Hypothalamus (tissue), 51 donors: ENCODE measurements around the gene MLF2.

Source experiments
- DNase-seq, 51 donors: peaks; one replicate each; lab custom pipeline; 2025; lab: John Stamatoyannopoulos, UW

Gene MLF2

DNA sequence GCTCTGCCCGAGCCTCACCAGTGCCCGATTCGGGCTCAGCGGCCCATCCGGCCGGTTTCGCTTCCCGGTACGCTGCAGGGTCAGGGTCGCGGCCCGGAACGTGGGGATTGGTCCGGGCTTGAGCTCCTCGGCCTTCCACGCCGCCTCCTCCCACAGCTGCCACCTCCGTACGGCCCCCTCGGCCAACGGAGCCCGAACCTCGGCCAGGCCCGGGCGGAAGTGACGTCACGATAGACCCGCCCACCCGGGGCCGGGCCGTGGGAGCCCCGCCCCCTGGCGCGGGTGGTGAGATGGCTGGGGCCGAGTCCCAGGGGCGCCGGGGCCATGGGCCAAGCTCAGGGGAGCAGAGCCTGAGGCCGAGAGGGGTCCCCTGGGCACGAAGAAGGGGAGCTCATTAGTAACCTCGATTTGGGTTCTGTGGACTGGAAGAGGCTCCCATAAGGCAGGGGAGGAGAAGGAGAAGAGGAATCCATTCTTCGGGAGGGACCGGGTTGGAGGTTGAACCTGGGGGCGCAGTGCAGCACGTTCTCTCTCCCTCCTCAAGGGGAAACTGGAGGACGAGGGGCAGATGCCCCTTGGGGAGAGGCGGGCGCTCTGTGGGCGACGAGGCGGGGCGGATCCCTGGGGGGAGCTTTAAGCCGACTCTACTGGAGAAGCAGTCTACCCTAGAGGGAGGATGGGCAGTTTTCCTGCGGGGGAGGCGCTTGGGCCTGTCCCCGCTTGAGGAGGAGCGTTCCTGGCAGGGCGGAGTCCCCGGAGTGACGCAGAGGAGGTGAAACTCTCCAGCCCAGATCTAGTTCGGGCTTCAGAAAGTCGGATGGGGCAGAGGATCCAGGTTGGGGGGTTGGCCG lies at the start of gene MLF2:
TSS of gene MLF2 (minus strand) at position 221 of the 851 bp plus-strand sequence. CDS start 807 bp downstream, outside the sequence.
- DNase-seq: peak; percentile 66 to 98 (median 94)

- no peak for DNase-seq
Observed at GRCh38 chr12:6799147-6799546, 46.2 kb upstream of the MLF2 start.

- no peak for DNase-seq
Observed at GRCh38 chr12:6796576-6796975, 43.6 kb upstream of the MLF2 start.

- DNase-seq: no peak
Observed at GRCh38 chr12:6795088-6795487, 42.1 kb upstream of the MLF2 start.

DNA sequence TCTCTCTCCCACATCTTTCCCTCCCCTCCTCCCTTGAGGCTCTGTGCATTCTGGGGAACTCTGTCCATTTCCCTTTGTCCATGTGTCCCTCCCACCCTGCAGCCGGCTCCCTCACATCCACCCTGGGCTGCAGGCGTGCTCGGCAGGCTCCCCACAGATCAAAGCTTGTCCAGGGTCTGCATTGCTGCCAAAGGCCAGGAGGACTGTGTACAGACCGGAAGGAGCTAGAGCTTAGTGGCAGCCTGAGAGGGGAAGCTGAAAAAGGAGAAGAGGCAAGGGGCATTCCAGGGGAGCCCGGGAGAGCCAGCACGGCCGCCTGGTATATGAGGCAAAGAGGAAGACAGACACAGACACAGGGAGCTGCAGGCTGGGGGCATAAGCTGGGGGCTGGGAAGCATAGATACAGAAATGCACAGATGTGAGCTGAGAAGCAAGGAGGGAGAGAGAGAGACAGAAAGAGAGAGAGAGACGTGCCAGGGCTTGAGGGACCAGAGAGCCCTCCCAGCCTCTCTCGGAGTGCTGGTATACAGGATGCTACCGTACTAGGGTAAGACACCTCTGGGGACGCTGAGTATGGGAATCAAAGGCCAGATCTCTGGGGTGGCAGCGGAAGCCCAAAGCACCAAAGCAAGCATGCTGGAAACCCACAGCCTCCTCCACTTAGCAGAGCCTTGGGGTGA lies 39.7 kb upstream of the MLF2 start:
- DNase-seq: peak in 18 of 51 donors; percentile 7 to 53 (median 22)

DNA sequence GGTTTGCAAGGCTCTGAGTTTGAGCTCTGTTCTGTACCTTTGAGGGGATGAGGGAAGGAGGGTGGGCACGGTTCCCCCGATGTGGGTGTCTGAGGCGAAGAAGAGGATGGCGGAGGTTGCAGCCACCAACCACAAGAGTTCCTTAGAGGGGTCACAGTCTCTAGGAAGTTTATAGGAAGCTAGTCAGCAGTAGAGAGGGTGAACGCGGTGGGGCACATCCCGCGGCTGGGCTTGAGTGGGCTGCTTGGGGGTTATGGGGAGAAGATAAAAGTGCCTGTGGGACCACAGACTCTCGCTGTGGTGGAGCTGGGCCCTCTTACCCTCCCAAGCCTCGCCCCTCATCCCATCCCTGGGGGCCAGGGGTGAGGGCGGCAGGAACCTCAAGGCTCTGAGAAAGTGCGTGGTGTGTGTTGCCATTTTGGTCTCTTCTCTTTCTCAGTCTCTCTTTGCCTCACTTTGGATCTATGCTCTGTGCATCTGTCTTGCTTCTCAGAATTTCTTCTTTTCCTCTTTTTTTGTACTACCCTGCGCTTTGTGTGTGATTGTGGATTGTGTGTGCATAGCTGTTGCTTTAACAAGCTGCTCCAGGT lies 39.1 kb upstream of the MLF2 start:
- DNase-seq: no peak

DNA sequence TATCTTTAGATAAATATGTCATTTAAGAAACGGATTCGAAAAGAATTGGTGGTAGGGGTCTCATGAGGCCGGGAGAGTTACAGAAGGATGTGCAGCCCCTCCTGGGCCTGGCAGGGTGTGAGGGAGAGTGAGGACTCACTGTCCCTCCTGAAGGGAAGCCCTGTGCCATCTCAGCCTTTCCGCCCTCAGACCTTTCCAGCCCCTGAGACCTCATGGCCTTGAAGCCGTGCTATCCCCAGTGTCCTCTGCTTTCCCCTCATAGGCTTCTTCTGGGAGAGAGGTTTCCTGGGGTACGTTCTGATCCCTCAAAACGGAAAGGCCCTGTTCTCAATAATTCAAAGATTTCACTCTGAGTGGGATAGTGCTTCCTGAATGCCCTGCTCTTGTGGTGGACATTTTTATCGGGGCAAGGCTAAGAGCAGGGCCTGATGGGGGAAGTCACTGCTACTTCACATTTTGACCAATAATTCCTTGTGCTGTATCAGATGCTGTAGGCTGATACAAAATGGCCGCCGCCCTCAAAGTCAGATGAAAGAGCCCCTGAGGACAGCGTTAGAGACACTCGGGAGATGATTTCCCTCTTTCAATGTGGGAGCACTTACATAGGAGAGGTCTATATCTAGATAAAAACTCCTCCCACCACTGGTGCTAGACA lies 37.7 kb upstream of the MLF2 start:
- DNase-seq: no peak

GRCh38 chr12:6788972-6789924 lies 36.3 kb upstream of the MLF2 start, which contains the start of gene CD4:
Gene CD4 (plus strand): TSS chr12:6789528. CDS start chr12:6800139, 10,611 bp downstream.
- peak in 19 of 51 donors; percentile 8 to 45 (median 24) for DNase-seq

DNA sequence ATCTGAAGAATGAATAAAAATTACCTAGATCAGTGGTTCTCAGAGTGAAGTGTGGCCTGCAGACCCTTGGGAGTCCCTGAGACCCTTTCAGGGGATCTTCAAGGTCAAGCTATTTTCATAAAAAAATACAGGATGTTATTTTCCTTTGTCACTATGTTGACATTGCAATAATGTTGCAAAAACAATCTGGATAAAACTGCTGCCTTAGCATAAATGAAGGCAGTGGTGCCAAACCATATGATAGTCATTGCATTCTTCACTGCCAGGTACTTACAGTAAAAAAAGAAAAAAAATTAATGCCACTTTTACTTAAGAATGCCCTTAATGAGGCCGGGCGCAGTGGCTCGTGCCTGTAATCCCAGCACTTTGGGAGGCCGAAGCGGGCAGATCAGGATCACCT lies 34.4 kb upstream of the MLF2 start:
- no peak for DNase-seq

DNA sequence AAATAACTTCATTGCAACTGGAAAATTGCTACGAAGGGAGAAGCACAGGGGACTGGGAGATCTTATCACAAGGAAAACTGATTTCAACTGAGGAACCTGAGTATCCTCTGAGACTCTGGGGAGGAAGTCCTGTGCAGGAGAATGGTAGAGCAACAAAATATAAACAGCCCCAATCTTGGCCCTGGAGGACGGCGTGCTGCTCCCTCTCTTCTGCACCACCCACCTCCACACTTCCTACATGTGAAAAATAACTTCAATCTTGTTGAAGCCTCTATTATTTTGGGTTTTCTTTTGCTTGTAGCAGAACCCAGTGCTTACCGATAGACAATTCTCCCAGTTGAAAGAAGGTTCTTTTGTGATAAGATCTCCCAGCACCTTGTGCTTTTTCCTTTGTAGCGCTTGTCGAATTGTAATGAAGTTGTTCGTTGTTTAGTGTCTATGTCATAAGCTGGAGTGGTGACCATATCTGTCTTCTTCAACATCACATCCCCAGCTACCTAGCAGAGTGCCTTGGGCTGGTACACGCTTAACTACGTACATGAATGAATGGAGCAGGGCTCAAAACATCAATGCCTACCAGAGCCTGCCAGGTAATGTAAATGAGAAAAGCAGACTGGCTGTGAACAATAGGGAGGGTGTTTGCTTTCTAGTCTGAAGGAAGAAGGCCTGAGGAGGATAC lies 33.6 kb upstream of the MLF2 start:
- DNase-seq: no peak

DNA sequence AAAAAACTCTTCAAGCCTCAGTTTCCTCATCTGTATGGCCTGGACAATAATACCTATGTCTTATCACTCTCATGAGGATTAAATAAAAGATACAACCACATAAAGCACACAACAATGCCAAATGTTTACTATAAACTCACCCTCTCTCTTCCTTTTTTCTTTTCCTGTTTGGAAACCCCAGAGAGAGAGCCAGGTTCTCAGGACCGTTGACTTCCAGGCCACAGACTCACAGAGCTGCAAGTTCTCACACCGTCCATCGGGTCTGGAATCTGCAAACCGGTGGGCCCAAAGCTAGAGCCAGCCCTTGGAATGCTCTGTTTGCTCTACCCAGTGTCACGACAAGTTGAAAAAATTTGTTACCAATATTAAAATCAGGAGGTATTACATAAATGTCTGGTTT lies 31.8 kb upstream of the MLF2 start:
- no peak for DNase-seq

DNA sequence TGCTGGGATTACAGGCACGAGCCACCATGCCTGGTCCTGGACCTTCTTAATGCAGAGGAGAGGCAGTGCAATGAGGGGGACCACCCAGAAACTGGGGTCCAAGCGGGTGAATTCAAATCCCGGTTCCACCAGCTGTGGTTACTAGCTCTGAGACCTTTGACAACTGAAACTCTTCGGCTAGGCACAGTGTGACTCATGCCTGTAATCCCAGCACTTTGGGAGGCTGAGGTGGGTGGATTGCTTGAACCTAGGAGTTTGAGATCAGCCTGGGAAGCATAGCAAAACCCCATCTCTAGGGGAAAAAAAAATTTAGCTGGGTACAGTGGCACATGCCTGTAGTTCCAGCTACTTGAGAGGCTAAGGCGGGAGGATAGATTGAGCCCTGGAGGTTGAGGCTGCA lies 31.4 kb upstream of the MLF2 start:
- DNase-seq: no peak

DNA sequence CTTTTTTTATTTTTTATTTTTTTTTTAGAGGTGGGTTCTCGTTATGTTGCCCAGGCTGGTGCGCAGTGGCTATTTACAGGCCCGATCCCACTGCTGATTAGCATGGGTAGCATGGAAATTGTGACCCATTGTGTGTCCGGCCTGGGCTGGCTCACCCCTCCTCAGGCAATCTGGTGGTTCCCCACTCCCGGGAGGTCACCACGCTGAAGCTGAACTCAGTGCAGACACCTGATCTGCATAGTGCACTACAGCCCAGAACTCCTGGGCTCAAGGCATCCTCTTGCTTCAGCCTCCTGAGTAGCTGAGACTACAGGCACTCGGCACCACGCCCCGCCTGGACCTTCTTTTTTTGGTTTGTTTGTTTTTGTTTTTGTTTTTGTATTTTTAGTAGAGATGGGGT lies 30.9 kb upstream of the MLF2 start:
- DNase-seq: no peak

- DNase-seq: no peak
Observed at GRCh38 chr12:6782850-6783566, 30.1 kb upstream of the MLF2 start.

GRCh38 chr12:6782119-6782518 lies 29.2 kb upstream of the MLF2 start:
- no peak for DNase-seq

- DNase-seq: no peak
Observed at GRCh38 chr12:6780573-6780972, 27.6 kb upstream of the MLF2 start.

GRCh38 chr12:6779708-6780432 lies 26.9 kb upstream of the MLF2 start:
- no peak for DNase-seq
